Fibroblast of lung (primary cell): ENCODE results near the gene PDLIM4.

ENCODE experiments used
- EZH2 ChIP-seq: IDR thresholded peaks from 2 replicates; pipeline ENCODE4 v1.5.1; 2012; ENCODE audit warnings: low read length, control low read depth, mild to moderate bottlenecking; ENCODE audit errors: missing control alignments
- TF ChIP-seq, protein P1 (sequence below), 2 donors: IDR thresholded peaks in 1 of 2; conservative IDR thresholded peaks in 1 of 2; 1 replicate in 1 of 2; 2 replicates in 1 of 2; pipeline ENCODE4 v1.5.1; 2011 to 2012; ENCODE audit warnings: low read length in 2 of 2, control low read depth in 1 of 2, inconsistent platforms in 1 of 2, low read depth in 1 of 2, mild to moderate bottlenecking in 1 of 2

DNA sequence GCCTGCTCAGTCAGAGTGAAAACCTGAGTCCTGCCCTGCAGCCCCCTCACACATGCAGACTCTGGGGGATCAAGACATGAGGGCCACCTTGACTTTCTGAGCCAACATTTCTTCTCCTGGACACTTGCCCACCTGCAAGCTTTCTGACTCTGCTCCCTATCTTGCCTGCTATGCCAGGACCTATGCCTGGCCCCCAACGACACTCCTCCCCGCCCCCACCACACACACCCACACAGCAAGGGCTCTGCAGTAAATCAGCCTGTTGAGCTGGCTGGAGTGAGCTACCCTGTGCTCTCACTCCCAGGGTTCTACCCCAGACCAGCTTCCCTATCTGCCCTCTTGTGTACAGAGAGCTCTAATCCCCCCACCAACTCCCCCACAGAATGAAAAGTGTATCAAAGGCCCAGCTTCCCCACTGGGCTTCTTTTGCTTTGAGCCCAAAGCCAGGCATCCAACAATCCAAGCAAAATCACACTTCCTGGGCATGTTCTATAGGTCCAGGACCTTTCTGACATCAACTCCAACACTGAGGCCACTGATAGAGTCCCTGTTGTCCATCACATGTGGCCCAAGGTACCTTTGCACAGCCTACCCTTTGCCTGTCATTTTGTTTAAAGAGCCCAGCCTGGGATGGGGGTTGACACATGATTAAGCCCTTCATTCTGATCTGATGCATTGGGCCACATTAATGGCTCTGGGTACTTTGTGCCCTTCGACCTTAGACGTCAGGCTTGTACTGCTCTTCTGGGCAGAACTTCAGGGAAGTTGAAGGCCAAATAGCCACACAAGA is 7.2 kb downstream of the PDLIM4 start:
- TF ChIP-seq, protein P1, sequence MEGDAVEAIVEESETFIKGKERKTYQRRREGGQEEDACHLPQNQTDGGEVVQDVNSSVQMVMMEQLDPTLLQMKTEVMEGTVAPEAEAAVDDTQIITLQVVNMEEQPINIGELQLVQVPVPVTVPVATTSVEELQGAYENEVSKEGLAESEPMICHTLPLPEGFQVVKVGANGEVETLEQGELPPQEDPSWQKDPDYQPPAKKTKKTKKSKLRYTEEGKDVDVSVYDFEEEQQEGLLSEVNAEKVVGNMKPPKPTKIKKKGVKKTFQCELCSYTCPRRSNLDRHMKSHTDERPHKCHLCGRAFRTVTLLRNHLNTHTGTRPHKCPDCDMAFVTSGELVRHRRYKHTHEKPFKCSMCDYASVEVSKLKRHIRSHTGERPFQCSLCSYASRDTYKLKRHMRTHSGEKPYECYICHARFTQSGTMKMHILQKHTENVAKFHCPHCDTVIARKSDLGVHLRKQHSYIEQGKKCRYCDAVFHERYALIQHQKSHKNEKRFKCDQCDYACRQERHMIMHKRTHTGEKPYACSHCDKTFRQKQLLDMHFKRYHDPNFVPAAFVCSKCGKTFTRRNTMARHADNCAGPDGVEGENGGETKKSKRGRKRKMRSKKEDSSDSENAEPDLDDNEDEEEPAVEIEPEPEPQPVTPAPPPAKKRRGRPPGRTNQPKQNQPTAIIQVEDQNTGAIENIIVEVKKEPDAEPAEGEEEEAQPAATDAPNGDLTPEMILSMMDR (conservative IDR thresholded peaks at IDR 0.05 in 1 of 2, IDR thresholded peaks at IDR 0.05 in 1 of 2; ENCODE audit: low read depth in 1 of 2, low read length in 2 of 2), result no peak
- TF ChIP-seq EZH2, result no peak
